H9 (cell line): ENCODE data around the gene DISC1. TPM values are rescaled to one million over a fixed set of nuclear protein-coding genes. Genes with fewer than 3 reads are reported as not detected.

Experiments used
- DNase-seq: peaks from one replicate; pipeline ENCODE4 v3.0.0-alpha.2; 2017
- H2AFZ ChIP-seq: one replicate; pipeline ENCODE4 v1.6.1; 2013; ENCODE audit warnings: mild to moderate bottlenecking, low read length, control low read depth, moderate library complexity
- H2AK5ac ChIP-seq: 2 replicates; pipeline ENCODE4 v1.6.1; 2013; ENCODE audit warnings: low read length, control low read depth, mixed read lengths; ENCODE audit not compliant: insufficient read length
- H2BK120ac ChIP-seq: one replicate; pipeline ENCODE4 v1.6.1; 2013; ENCODE audit warnings: low read depth, mild to moderate bottlenecking, low read length, control low read depth, inconsistent platforms; ENCODE audit not compliant: poor library complexity, severe bottlenecking
- H2BK12ac ChIP-seq: 2 replicates; pipeline ENCODE4 v1.6.1; 2013; ENCODE audit warnings: low read length, control low read depth, mixed read lengths, low read depth; ENCODE audit not compliant: insufficient read length
- H2BK15ac ChIP-seq: 2 replicates; pipeline ENCODE4 v1.6.1; 2013; ENCODE audit warnings: low read depth, low read length, control low read depth
- H2BK20ac ChIP-seq: one replicate; pipeline ENCODE4 v1.6.1; 2013; ENCODE audit warnings: low read depth, mild to moderate bottlenecking, low read length, control low read depth, inconsistent platforms; ENCODE audit not compliant: poor library complexity, severe bottlenecking
- H2BK5ac ChIP-seq: 2 replicates; pipeline ENCODE4 v1.6.1; 2013; ENCODE audit warnings: low read length, control low read depth, mixed read lengths; ENCODE audit not compliant: insufficient read length
- H3K14ac ChIP-seq: 2 replicates; pipeline ENCODE4 v1.6.1; 2013; ENCODE audit warnings: low read length, control low read depth; ENCODE audit not compliant: insufficient read depth
- H3K18ac ChIP-seq: 2 replicates; pipeline ENCODE4 v1.6.1; 2013; ENCODE audit warnings: low read depth, mild to moderate bottlenecking, mixed read lengths, low read length, control low read depth; ENCODE audit not compliant: insufficient read length
- H3K23ac ChIP-seq: 2 replicates; pipeline ENCODE4 v1.6.1; 2013; ENCODE audit warnings: low read length, control low read depth, mixed read lengths, low read depth; ENCODE audit not compliant: insufficient read length
- H3K23me2 ChIP-seq: 2 replicates; pipeline ENCODE4 v1.6.1; 2013; ENCODE audit warnings: low read depth, mild to moderate bottlenecking, mixed read lengths, low read length, control low read depth; ENCODE audit not compliant: insufficient read length, poor library complexity, severe bottlenecking
- H3K27ac ChIP-seq: 2 replicates; pipeline ENCODE4 v1.5.1; 2013; ENCODE audit warnings: low read length, control low read depth, mixed read lengths, low read depth; ENCODE audit not compliant: insufficient read length
- H3K27me3 ChIP-seq: 2 replicates; pipeline ENCODE4 v1.6.1; 2013; ENCODE audit warnings: low read length, control low read depth, inconsistent platforms; ENCODE audit not compliant: insufficient read depth
- H3K4ac ChIP-seq: 2 replicates; pipeline ENCODE4 v1.6.1; 2013; ENCODE audit warnings: low read depth, mild to moderate bottlenecking, control low read depth, inconsistent platforms, low read length, moderate library complexity
- H3K4me1 ChIP-seq: 2 replicates; pipeline ENCODE4 v1.6.1; 2013; ENCODE audit warnings: low read length, control low read depth, inconsistent platforms; ENCODE audit not compliant: insufficient read depth
- H3K4me2 ChIP-seq: 2 replicates; pipeline ENCODE4 v1.6.1; 2013; ENCODE audit warnings: low read length, control low read depth, mixed read lengths; ENCODE audit not compliant: insufficient read length, insufficient read depth
- H3K56ac ChIP-seq: 2 replicates; pipeline ENCODE4 v1.6.1; 2013; ENCODE audit warnings: low read depth, mild to moderate bottlenecking, mixed read lengths, low read length, control low read depth; ENCODE audit not compliant: insufficient read length
- H3K79me1 ChIP-seq: 2 replicates; pipeline ENCODE4 v1.6.1; 2013; ENCODE audit warnings: low read depth, mild to moderate bottlenecking, moderate library complexity, low read length, control low read depth, inconsistent platforms; ENCODE audit not compliant: insufficient read depth, poor library complexity, severe bottlenecking
- H3K79me2 ChIP-seq: 2 replicates; pipeline ENCODE4 v1.6.1; 2013; ENCODE audit warnings: low read length, control low read depth, inconsistent platforms; ENCODE audit not compliant: insufficient read depth
- H3K9ac ChIP-seq: 2 replicates; pipeline ENCODE4 v1.6.1; 2013; ENCODE audit warnings: low read length, control low read depth, mixed read lengths; ENCODE audit not compliant: insufficient read length; ENCODE audit errors: extremely low read depth
- H3K9me3 ChIP-seq: one replicate; pipeline ENCODE4 v1.6.1; 2013; ENCODE audit warnings: low read depth, low read length, inconsistent platforms; ENCODE audit not compliant: control insufficient read depth
- H3T11ph ChIP-seq: one replicate; pipeline ENCODE4 v1.6.1; 2013; ENCODE audit warnings: mild to moderate bottlenecking, low read length, control low read depth, inconsistent platforms
- H4K20me1 ChIP-seq: one replicate; pipeline ENCODE4 v1.6.1; 2013; ENCODE audit not compliant: control insufficient read depth, insufficient read length, insufficient read depth
- H4K5ac ChIP-seq: 2 replicates; pipeline ENCODE4 v1.6.1; 2013; ENCODE audit warnings: low read depth, mild to moderate bottlenecking, mixed read lengths, low read length, control low read depth; ENCODE audit not compliant: insufficient read length
- H4K8ac ChIP-seq: replicated peaks from 2 replicates; pipeline ENCODE4 v1.6.1; 2013; ENCODE audit warnings: low read length, control low read depth, mixed read lengths, low read depth; ENCODE audit not compliant: insufficient read length
- H4K91ac ChIP-seq: 2 replicates; pipeline ENCODE4 v1.6.1; 2013; ENCODE audit warnings: low read depth, mild to moderate bottlenecking, moderate library complexity, mixed read lengths, low read length, control low read depth; ENCODE audit not compliant: insufficient read length
- H3K27ac Mint-ChIP-seq, 3 experiments: 2 replicates in 2 of 3; 3 replicates in 1 of 3; pipeline ENCODE4 v1.8.0; 2020 to 2021; ENCODE audit warnings: mixed read lengths in 3 of 3, mild to moderate bottlenecking in 1 of 3, moderate library complexity in 1 of 3
- H3K27me3 Mint-ChIP-seq: 2 replicates; pipeline ENCODE4 v1.8.0; 2021; ENCODE audit warnings: low read depth, mild to moderate bottlenecking, moderate library complexity, mixed read lengths
- H3K36me3 Mint-ChIP-seq, 3 experiments: 2 replicates in 2 of 3; 3 replicates in 1 of 3; pipeline ENCODE4 v1.8.0; 2020 to 2021; ENCODE audit warnings: low read depth in 3 of 3, mixed read lengths in 3 of 3; ENCODE audit not compliant: insufficient read depth in 1 of 3
- H3K4me1 Mint-ChIP-seq, 2 experiments: 2 replicates each; pipeline ENCODE4 v1.8.0; 2020; ENCODE audit warnings: mixed read lengths in 2 of 2
- H3K4me3 Mint-ChIP-seq, 2 experiments: 2 replicates in 1 of 2; 3 replicates in 1 of 2; pipeline ENCODE4 v1.8.0; 2020 to 2021; ENCODE audit warnings: mild to moderate bottlenecking in 2 of 2, mixed read lengths in 2 of 2, moderate library complexity in 1 of 2
- H3K9me3 Mint-ChIP-seq, 2 experiments: 2 replicates in 1 of 2; 3 replicates in 1 of 2; pipeline ENCODE4 v1.8.0; 2020; ENCODE audit warnings: mild to moderate bottlenecking in 2 of 2, mixed read lengths in 2 of 2, moderate library complexity in 1 of 2
- WGBS: extraction: QIAGEN DNeasy Blood & Tissue Kit; methylation state at CpG from one replicate; pipeline ENCODE4 v1.1.7; 2013; ENCODE audit warnings: missing lambda C conversion rate, low lambda C conversion rate, mixed read lengths; ENCODE audit not compliant: insufficient read length; ENCODE audit errors: extremely low coverage; 5-methylcytosine and 5-hydroxymethylcytosine counted together
- total RNA-seq: library from RNA; stranded (reverse); gene quantifications from 2 replicates; pipeline ENCODE4 v1.2.1, GENCODE V29; 2021
- TF ChIP-seq, protein P1 (sequence below): fragments of 200-600 bp; sonication (generic); conservative IDR thresholded peaks from 3 replicates; pipeline ENCODE4 v1.8.0; 2021; ENCODE audit warnings: antibody characterized with exemption, mild to moderate bottlenecking

DISC1 gene
- total RNA-seq, 1 experiment from 2014 or later = 2.5 TPM

DNA sequence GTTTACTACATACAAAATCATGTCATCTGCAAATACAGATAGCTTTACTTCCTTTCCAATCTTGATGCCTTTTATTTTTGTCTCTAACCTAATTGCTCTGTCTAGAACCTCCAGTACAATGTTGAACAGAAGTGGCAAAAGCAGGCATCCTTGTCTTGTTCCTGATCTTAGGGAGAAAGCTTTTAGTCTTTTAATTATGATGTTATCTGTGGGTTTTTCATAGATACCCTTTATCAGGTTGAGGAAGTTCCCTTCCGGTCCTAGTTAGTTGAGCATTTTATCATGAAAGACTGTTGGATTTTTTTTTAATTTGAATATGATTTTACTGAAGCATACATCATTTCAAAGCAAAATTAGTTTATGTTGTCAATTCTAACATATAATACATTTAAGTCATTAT, 45.7 kb upstream of the DISC1 start:
- no peak overlapping the region for H2BK5ac ChIP-seq
- no peak overlapping the region for H2BK12ac ChIP-seq
- Mint-ChIP-seq H3K4me3 (no peak overlapping the region), H3K27me3 (no peaks in the 10 kb centered on the region), H3K36me3 (no peaks in the 10 kb centered on the region), H3K27ac (no peak overlapping the region), H3K9me3 (no peaks in the 10 kb centered on the region), H3K4me1 (no peaks in the 10 kb centered on the region)
- no peak for DNase-seq
- no peak overlapping the region for H2AFZ ChIP-seq
- no peak overlapping the region for H3K4me2 ChIP-seq
- no peak overlapping the region for H4K5ac ChIP-seq
- H2BK15ac ChIP-seq = no peak overlapping the region
- H4K8ac ChIP-seq = no peak overlapping the region
- H3K27ac ChIP-seq = no peak overlapping the region
- H3K4ac ChIP-seq = no peak overlapping the region
- H3T11ph ChIP-seq = no peak overlapping the region
- H3K9ac ChIP-seq = no peak overlapping the region
- no peaks in the 10 kb centered on the region for H3K27me3 ChIP-seq
- no peak overlapping the region for H4K91ac ChIP-seq
- no peaks in the 10 kb centered on the region for H3K4me1 ChIP-seq
- no peaks in the 10 kb centered on the region for H3K23me2 ChIP-seq
- H3K18ac ChIP-seq = no peak overlapping the region
- TF ChIP-seq, protein P1, sequence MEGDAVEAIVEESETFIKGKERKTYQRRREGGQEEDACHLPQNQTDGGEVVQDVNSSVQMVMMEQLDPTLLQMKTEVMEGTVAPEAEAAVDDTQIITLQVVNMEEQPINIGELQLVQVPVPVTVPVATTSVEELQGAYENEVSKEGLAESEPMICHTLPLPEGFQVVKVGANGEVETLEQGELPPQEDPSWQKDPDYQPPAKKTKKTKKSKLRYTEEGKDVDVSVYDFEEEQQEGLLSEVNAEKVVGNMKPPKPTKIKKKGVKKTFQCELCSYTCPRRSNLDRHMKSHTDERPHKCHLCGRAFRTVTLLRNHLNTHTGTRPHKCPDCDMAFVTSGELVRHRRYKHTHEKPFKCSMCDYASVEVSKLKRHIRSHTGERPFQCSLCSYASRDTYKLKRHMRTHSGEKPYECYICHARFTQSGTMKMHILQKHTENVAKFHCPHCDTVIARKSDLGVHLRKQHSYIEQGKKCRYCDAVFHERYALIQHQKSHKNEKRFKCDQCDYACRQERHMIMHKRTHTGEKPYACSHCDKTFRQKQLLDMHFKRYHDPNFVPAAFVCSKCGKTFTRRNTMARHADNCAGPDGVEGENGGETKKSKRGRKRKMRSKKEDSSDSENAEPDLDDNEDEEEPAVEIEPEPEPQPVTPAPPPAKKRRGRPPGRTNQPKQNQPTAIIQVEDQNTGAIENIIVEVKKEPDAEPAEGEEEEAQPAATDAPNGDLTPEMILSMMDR = no peak
- WGBS = no CpG with 5 or more reads among the region's 1 CpG
- no peak overlapping the region for H2BK120ac ChIP-seq
- no peaks in the 10 kb centered on the region for H3K79me1 ChIP-seq
- H2BK20ac ChIP-seq = no peak overlapping the region
- no peaks in the 10 kb centered on the region for H4K20me1 ChIP-seq
- no peaks in the 10 kb centered on the region for H3K9me3 ChIP-seq
- H2AK5ac ChIP-seq = no peak overlapping the region
- H3K79me2 ChIP-seq = no peaks in the 10 kb centered on the region
- H3K23ac ChIP-seq = no peak overlapping the region
- no peak overlapping the region for H3K56ac ChIP-seq
- no peak overlapping the region for H3K14ac ChIP-seq
